Measurements from ENCODE around the gene HNRNPA3.
"Not testable (repeated sequence)": the region's sequence is repeated elsewhere in the genome, so short reads cannot be mapped to it uniquely, and the experiment has no call there.

Gene HNRNPA3

DNA sequence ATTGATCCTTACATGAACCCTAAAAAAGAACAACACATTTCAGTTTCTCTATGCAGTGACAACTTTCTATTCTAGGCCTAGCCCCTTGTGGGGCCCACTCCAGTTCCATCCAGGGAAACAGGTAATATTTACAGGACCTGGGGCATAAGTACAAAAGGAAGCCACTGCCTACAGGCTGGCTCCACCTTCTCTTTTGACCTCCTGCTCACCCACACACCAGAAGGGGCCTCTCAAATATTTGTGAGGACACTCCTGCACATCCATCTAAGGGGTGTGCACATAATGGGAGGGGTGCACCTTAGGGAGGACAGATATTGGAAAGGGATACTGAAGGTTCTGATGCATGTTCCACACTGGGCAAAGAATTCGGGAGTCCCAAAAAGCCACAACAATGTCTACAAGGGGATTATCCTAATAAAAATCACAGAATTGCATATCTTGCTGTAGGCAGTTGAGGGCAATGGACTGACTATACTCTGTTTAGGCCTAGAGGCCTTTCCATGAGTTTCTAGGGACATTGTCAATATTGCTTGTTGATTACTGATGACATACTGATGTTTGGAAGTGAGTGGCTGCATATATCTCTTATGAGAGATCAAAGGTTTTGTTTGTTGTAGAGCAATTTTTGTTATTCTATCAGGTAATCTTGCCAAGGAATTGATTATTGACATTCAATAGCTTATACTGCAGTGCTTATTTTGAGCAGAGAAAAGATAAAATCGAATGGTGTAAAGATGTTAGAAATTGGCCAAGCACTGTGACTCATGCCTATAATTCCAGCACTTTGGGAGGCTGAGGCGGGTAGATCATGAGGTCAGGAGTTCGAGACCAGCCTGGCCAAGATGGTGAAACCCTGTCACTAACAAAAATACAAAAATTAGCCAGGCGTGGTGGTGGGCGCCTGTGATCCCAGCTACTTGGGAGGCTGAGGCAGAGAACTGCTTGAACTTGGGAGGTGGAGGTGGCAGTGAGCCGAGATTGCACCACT is 23.8 kb upstream of the HNRNPA3 start:
- no peak for DNase-seq (ENCODE audit: low read depth)

DNA sequence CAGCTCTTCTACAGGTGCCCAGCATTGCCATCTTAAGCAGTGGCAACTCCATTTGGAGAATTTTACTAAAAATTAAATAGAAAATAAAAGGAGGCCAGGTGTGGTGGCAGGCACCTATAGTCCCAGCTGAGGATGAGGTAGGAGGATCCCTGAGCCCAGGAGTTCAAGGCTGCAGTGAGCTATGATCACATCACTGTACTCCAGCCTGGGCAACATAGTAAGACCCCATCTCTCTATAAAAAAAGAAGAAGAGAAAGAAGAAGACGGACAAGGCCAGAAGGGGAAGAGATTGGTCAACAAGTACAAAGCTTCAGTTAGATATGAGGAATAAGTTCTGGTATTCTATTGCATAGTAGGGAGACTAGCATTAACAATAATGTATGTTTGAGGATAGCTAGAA is 21.7 kb upstream of the HNRNPA3 start:
- DNase-seq (ENCODE audit: low read depth): no peak

DNA sequence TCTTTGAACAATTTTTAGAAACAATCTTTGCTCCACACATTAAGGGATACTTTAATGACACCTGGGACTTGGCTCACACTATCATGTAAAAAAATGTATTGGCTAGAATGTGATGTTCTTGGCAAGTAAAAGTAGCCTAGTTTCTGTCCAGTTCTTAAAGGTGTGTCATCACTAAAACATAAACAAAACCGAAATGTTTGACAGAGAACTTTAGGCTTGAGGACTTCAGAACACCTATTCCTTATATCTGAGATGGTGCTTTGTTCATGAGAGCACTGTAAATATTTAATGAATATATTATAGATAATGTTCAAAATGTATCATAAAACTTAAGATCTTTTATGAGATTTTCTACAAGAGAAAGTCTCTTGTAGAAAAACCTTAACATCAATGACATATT is 19.8 kb upstream of the HNRNPA3 start:
- no peak for DNase-seq (ENCODE audit: low read depth)

DNA sequence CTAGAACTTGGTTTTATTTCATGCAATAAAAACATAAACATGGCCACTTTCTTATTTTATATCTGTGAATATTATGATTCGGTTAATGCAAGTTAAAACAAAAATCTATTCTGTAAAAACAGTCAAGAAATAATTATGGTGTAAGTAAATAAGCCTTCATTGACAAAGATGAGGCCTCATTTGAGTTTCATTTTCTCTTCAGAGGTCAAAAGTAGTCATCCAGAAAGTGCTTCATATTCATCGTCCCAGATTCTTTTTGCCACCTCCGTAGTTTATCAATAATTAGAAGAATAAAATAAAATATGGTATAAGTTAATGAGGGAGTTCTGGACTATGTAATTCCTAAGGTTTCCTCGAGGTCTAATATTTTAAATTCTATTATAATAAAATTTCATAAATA is 19.4 kb upstream of the HNRNPA3 start:
- DNase-seq (ENCODE audit: low read depth): no peak

DNA sequence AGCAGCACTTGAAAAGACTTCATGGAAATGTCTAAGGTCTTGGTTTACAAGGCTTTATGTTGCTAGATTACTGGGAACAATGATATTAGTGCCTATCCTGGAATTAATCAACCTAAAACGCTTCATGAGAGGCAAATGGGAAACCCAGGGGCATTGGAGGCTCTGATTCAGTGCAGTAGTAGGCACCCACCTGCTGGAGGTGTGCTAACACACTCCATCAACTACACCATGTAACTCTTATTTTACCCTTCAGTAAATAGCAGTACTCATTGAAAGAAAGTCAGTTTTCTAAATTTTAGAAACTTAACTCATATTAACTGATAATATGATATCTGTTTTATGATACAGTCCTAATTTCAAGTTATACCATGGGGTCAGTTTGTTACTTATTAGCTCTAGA is 17.4 kb upstream of the HNRNPA3 start:
- DNase-seq (ENCODE audit: low read depth): no peak

DNA sequence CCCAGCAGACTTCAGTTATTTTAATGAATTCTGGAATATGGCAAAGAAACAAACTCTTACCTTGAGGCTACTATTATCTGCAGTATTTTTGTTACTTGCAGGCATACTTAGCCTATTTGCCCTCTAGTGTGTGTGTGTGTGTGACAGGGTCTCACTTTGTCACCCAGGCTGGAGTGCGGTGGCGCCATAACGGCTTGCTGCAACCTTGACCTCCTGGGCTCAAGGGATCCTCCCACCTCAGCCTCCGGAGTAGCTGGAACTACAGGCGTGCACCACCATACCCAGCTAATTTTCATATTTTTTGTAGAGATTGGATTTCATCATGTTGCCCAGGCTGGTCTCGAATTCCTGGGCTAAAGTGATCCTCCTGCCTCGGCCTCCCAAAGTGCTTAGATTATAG is 12.2 kb upstream of the HNRNPA3 start:
- not testable (repeated sequence) for DNase-seq (ENCODE audit: low read depth)

DNA sequence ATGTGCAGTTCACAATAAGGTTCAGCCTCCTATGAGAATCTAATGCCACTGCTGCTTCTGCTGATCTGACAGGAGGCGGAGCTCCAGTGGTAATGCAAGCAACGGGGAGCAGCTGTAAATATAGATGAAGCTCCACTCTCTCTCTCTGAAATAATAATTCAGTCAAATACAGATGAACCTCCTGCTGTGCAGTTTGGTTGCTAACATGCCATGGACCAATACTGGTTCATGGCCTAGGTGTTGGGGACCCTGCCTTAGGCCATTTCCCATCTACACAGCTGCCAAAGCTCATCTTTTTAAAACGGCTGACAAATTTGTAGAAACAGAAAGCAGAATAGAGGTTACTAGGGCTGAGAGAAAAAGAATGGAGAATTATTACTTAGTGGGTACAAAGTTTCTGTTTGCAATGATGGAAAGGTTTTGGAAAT is 10.7 kb upstream of the HNRNPA3 start:
- no peak for DNase-seq (ENCODE audit: low read depth)

DNA sequence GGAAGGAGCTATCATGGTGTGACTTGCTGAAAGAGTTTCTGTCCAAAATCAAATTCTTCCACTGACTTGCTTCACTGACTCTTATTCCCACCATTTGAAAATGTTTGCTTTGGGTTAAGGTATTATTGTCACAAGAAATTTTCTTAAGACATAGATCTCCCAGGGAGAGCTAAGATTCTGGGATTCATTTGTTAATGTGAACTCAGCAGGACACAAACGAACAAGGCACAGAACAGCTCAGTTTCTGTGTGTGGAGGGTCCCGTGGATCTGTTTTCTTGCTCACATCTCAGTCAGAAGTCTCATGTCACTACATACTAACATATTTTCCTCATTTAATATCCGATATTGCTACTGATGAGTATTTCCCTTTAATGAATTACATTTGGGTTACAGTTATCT is 8.2 kb upstream of the HNRNPA3 start:
- no peak for DNase-seq (ENCODE audit: low read depth)

DNA sequence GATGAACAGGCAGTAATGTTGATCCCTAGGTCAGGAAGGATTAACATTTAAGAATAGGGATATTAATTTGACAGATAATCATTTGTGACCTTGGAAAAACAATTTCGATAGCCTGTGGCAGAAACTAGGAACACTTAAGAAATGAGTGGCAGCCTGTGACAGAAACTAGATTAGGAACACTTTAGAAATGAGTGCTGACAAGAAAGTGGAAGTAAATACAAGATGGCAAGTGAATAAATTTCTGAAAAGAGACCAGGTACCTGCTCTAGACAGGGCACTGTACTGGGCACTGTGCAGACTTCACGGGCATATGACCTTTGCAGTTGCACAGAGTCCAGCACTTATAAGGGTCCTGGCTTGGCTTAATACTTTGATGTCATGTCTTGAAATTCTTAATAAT is 5.5 kb upstream of the HNRNPA3 start:
- DNase-seq (ENCODE audit: low read depth): no peak

DNA sequence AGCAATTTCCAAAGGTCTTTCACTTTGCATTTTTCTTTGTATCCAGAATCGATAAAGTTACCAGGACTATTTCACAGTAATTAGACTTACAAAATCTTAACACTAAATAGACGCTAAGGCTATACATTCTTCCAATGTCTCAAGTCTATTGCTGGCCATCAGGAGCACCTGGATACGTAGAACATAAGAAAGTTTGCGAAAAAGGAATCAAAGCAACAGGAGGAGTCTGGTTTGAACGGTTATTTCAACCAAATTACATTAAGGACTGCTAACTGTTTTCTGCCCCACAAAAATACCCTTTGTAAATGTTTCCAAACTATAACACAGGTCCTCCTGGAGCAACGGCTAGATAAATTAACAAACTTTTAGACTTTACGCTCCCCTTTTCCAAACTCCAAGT is 1.4 kb upstream of the HNRNPA3 start:
- DNase-seq (ENCODE audit: low read depth): no peak

DNA sequence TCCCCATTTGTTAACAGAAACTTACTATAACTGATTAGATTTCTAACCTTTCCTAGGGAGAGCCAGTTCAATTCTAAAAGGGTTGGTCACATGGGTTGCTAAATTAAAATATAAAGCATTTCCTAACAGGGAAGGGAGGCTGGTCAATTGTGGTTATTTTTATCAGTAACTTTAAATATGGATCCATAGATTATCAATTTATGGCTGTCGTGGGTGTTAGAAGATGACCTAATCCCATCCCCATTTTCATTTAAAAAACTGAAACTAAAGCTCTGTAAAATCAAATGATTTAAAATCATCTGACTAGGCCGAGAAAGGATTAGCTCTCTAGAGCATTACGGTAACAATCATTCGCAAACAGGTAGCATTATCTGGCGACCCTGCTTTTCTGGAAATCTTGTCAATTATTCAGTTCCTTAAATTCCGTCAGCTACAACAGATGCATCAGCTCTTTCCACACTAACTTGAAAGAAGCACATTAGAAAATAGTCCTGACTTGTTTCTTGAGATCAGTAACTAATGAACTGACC is 953 bp upstream of the HNRNPA3 start:
- no peak for DNase-seq (ENCODE audit: low read depth)

DNA sequence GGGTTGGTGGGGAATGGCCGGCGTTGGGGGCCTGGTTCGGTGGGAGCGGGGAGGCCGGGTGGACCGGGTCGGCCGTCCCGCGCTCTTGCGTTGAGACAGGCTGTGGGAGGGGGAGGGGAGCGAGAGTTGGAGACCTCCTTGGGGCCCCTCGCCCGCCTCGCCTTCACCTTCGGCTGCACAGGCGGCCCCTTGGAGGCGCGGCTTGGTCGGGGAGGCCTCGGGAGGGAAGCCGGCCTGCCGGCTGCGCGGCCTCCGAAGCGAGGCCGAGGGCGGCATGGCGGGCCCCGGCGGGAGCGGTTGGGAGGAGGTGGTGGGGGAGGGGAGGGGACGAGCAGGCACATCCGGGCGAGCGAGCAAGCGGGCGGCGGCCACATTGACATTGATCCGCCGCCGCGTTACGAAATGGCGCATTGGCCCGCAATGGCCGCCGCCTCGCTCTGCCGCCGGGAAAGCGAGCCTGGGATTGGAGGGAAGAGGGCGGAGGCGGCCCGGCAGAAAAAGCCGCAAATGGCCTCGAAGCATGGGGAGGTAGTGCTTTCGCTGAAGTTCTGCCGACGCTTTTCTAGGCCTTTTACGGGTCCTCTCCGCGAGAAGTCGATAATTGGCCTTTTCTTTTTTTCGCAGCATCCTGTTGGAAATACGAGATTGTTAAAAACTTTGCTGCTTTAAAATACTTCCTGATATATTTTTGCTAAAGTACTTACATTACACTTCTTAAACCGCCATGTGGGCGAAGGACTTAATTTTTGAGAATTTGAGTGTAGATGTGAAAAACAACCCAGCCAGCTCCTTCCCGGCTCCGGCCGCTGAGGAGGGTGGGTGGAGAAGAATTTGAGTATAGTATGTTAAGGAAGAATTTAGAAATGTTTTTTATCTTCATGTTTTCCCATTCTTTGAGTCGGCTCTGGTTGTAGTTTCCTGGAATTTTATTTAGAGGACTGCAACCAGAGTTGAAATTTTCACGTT is 580 bp downstream of the HNRNPA3 start:
- peak; percentile 81 for DNase-seq (ENCODE audit: low read depth)

DNA sequence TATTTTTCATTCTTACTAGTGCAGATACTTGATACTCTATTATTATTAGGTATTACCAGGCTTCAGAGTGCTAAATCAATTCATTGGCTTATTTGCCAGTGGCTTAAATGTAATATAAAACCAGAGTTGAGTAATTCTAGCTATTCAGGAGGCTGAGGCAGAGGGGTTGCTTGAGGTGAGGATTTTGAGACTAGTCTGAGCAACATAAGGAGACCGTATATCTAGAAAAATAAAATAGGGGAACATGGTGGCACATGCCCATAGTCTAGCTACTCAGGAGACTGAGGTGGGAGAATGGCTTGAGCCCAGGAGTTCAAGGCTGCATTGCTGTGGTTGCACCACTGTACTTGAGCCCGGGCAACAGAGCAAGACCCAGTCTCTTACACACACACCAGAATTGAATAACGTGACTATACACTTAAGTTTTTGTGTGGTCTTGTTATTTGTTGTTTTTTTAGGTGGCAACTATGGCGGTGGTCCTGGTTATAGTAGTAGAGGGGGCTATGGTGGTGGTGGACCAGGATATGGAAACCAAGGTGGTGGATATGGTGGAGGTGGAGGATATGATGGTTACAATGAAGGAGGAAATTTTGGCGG is 4.8 kb downstream of the HNRNPA3 start:
- DNase-seq (ENCODE audit: low read depth): no peak

DNA sequence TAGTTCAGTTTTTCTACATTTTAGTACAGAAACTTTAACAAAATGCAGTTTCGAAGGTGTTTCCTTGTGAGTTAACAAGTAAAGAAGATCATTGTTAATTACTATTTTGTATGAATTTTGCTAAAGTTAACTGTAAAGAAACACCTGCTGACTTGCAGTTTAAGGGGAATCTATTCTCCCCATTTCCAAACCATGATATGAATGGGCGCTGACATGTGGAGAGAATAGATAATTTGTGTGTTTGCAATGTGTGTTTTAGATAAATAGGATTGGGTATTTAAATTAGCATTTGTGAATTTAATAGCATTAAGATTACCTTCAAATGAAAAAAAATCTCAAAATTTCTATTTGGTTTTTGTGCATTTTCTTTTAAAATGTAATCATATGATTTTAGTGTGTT is 7.2 kb downstream of the HNRNPA3 start:
- not testable (repeated sequence) for DNase-seq (ENCODE audit: low read depth)

DNA sequence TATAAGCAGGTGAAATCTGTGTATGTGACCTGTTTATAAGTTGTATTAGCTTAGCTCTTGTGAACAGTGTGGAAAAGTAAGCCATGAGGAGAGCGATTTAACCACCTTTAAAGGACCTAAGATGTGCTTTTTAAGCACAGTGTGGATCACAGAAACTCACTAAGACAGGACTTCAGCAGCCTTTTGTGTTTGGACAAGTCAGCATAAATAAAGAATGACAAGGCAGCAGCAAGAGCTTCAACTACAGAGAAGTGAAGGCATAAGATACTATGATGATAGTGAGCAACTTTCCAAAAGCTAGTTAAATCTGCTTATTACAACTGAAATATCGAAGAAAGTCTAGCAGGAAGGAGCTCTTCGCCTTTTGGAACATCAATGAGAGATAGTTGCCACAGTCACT is 8.9 kb downstream of the HNRNPA3 start:
- no peak for DNase-seq (ENCODE audit: low read depth)

DNA sequence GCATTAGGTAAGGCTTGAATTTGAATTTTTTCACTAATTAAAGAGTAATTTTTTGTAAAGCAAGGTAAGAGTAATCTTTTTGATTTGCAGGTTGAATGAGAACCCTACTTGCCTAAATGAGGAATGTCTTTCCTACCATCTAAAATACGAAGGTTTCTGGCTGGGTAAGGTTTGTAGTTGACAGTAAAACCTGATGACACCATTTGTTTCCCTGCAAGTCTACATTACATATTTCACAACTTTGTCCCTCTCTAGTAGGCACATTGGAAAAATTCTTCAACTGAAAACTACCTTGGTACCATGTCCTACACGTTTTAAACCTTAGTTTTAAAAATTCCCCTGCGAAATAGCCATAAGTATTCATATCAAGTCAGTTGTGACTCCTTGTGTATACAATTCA is 9.4 kb downstream of the HNRNPA3 start:
- DNase-seq (ENCODE audit: low read depth): no peak

DNA sequence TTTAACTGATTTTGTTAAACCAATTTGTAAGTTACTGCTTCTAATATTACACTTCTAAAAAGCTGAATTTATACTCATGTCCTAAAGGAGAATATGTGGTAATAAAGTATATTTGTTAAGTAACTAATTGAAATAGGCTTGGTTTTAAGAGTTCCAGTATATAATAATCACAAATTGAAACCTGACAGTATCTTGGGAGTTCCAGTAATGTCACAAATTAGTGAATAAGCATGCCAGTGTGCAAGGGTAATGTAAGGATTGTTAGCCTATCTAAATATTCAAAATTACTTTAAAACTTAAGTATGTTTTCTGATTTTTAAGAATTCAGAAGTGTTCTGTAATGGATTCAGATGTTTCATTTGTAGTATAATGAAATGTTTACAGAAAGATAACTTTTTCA is 10.8 kb downstream of the HNRNPA3 start:
- DNase-seq (ENCODE audit: low read depth): not testable (repeated sequence)

DNA sequence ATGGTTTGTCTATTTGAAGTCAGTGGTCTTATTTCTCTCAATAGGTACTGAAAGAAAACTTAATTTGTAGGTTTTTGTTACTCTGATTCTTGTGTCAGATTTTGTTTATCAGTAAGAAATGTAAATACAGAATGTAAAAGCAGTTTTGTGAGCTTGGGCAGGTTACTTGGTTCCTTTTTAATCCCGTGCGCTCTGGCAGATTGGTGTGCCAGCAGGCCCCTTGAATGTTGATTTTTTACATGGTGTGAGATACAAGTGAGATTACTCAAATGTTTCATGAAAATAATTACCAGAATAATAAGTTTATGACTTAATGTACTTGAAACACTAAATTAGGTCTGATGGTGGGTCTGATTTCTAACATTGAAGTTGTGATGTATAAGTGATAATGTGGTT is 13.4 kb downstream of the HNRNPA3 start:
- no peak for DNase-seq (ENCODE audit: low read depth)

DNA sequence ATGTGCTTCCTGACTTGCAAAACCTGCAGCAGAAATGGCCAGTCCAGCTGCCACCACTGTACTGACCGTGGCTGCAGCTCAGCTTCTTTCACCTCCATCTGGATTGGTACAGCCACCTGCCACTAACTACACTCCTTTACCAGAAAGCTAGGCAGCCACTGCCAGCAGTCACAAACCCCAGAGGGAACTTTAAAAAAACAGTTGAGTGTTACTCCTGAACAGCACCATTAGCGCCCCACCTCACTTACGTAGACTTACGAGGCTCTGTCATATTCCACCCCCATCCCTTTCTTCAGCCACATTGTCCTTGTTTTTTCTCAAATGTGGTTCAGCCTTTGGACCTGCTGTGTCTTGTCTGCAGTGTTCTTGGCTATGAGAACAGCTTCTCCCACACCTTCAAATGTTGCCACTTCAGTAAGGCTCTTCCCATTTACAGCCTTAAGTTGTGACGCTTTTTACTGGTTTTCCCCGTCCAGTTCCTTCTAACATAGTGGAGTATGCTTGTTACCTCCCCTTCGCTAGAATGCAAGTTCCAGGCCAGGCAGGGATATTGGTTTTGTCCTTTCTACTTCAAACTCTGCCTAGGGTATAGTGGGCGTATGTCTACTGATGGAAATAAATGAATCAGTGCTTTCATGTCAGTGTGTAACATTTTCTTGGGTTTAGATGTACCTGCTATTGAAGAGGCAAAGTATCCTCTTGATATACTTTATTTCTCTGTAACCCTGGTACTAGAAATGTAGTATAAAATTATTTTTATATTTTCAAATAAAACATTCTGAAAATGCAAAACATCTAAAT is 17.0 kb downstream of the HNRNPA3 start:
- no peak for DNase-seq (ENCODE audit: low read depth)

DNA sequence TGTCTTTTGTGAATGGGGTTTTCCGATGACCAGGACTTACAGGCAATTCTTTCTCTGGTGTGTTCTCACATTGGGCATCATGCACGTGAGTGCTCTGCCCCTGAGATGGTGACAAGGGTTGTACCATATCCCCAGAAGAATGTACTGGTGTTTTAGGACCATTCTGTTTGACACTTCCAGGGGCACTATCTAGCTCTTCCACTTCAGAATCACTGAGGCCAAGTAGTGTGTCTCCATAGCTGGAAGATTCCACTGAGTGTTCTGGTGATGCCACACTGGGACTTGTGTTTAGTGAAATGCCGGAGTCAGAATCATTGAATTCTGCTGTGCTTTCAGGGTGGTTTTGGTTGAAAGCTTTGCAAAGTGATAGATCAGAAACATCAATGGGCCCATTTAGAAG is 18.7 kb downstream of the HNRNPA3 start:
- no peak for DNase-seq (ENCODE audit: low read depth)

DNA sequence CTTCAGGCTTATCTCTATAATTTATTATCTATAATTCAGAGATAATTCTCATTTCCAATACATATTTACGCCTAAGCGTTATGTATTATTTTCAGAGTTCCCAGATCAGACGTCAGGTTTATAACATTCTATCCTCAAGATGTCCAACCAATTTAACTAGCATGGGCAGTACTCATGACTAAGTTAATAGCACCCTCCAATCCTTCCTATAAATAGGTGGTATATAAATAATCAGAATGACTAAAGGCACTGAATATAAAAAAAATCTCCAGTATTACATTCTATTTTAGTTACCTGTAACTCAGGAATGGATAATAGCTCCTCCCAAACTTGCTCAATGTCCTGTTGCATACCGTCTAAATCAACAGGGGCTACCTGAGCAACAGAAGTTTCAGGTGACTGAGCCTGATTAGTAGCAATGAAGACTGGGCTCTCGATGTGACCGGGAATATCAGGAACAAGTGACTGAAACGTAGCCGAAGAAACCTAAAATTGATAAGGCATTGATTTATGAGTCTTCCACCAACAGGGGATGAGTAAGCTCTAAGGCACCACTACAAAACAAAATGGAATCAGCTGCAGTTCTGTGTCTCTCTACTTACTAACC is 19.6 kb downstream of the HNRNPA3 start:
- DNase-seq (ENCODE audit: low read depth): no peak
